Measurements from ENCODE around the gene DNAI4. TPM values are rescaled to one million over a fixed set of nuclear protein-coding genes. Genes with fewer than 3 reads are reported as not detected.

The DNAI4 gene
- total RNA-seq, 6 donors from 2014 or later, result 7.3 to 32.5 (median 10.3) TPM

DNA sequence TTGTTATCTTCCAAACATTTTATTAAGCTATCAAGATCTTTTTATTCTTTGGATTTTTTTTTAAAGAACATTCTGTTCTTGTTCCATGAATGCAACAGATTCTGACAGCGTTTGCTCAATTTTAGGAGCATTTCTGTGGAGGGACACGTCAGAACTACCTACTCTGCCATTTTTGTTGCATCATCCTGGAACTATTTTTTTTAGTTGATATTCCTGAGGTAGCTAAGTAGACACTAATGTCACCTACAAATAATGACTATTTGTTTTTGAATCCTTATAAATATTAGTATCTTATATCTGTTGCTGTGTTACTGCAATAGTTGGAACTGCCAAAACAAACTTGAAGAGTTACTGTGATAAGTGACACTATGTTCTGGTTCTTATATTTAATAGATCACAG lies 57.2 kb downstream of the DNAI4 start:
- H3K4me1 ChIP-seq, result no peaks in the 10 kb centered on the region
- H3K27ac ChIP-seq, result no peak overlapping the region
- H3K4me3 ChIP-seq, result no peak overlapping the region
- H3K27me3 ChIP-seq, result no peaks in the 10 kb centered on the region
- 93 to 97% methylated on average over 2 of the region's 2 CpGs for WGBS, 2 donors
- no peak for ATAC-seq (ENCODE audit: low FRiP score in 2 of 2)
- DNase-seq, result no peak
- no peaks in the 10 kb centered on the region for H3K36me3 ChIP-seq
- no peaks in the 10 kb centered on the region for H3K9me3 ChIP-seq
- TF ChIP-seq POLR2AphosphoS5 (IDR thresholded peaks at IDR 0.05) (no peak), POLR2A (IDR thresholded peaks at IDR 0.05) (no peak), EP300 (IDR thresholded peaks at IDR 0.05) (no peak)
- TF ChIP-seq, protein P1, sequence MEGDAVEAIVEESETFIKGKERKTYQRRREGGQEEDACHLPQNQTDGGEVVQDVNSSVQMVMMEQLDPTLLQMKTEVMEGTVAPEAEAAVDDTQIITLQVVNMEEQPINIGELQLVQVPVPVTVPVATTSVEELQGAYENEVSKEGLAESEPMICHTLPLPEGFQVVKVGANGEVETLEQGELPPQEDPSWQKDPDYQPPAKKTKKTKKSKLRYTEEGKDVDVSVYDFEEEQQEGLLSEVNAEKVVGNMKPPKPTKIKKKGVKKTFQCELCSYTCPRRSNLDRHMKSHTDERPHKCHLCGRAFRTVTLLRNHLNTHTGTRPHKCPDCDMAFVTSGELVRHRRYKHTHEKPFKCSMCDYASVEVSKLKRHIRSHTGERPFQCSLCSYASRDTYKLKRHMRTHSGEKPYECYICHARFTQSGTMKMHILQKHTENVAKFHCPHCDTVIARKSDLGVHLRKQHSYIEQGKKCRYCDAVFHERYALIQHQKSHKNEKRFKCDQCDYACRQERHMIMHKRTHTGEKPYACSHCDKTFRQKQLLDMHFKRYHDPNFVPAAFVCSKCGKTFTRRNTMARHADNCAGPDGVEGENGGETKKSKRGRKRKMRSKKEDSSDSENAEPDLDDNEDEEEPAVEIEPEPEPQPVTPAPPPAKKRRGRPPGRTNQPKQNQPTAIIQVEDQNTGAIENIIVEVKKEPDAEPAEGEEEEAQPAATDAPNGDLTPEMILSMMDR (IDR thresholded peaks at IDR 0.05), result no peak

DNA sequence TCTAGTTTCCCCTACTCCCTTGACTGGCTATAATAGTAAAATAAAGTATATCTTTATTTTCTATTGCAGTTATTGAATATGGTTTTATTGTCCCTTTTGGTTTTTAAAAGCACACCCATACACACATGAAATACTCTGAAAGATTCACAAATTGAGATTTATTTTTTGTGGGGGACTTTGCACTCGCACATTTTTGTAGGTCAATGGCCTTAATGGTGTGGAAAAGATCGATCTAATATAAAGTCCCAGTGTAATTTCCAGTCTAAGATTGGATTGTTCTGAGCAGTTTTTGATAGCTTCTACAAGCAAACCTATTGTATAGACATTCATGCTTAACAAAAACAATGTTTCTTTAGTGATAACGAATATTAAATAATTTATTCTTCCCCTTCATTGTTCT lies 64.1 kb downstream of the DNAI4 start:
- DNase-seq (no peak), ATAC-seq (ENCODE audit: low FRiP score in 2 of 2) (no peak)
- Histone ChIP-seq H3K9me3 (no peaks in the 10 kb centered on the region), H3K36me3 (no peaks in the 10 kb centered on the region), H3K4me1 (no peaks in the 10 kb centered on the region), H3K4me3 (no peak overlapping the region), H3K27ac (no peak overlapping the region), H3K27me3 (no peaks in the 10 kb centered on the region)
- 73 to 77% methylated on average over 3 of the region's 3 CpGs for WGBS, 2 donors
- TF ChIP-seq EP300 (IDR thresholded peaks at IDR 0.05) (no peak), POLR2A (IDR thresholded peaks at IDR 0.05) (no peak), POLR2AphosphoS5 (IDR thresholded peaks at IDR 0.05) (no peak)
- TF ChIP-seq, protein P1 (IDR thresholded peaks at IDR 0.05), result no peak

DNA sequence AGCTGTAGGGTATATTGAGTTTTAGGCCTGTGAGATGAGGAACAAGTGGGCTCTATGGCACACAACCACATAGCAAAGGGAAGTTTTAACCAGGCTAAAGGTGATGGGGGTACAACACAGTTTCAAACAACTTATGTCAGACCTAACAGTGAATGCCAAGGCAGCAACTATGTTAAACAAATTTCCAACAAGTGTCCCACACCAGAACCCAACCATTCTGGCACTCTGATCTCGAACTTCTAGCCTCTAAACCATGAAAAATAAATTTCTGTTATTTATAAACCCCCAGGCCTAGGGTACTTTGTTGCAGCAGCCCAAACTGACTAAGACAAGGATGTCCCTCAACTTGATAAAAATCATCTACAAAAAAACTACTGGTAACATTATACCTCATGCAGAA lies 71.3 kb downstream of the DNAI4 start:
- ATAC-seq (ENCODE audit: low FRiP score in 2 of 2) (no peak), DNase-seq (no peak)
- Histone ChIP-seq H3K27ac (no peak overlapping the region), H3K36me3 (no peaks in the 10 kb centered on the region), H3K4me3 (no peak overlapping the region), H3K4me1 (no peaks in the 10 kb centered on the region), H3K9me3 (no peaks in the 10 kb centered on the region), H3K27me3 (no peaks in the 10 kb centered on the region)
- 69 to 90% methylated on average over 1 of the region's 1 CpG for WGBS, 2 donors
- TF ChIP-seq EP300 (IDR thresholded peaks at IDR 0.05) (no peak), POLR2AphosphoS5 (IDR thresholded peaks at IDR 0.05) (no peak)
- TF ChIP-seq, protein P1 (IDR thresholded peaks at IDR 0.05), result no peak

DNA sequence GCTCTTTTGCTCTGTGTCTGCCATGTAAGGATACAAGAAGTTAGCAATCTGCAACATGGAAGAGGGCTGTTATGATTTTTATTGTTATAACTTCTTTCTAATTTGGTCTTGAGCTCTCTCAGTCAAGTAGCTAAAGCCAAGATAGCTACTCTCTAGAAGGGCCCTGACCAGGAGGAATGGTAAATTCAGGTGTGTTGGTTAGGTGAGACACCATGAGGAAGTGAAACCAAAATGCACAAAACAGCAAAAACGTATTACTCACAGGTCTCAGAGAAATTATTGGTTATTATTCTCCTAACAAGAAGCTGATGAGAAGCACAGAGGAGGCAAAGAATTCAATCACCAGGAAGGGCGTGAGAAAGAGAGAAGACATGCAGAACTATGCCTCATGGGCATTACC lies 71.8 kb downstream of the DNAI4 start:
- WGBS, 2 donors, result 79 to 90% methylated on average over 2 of the region's 2 CpGs
- H3K4me3 ChIP-seq, result no peak overlapping the region
- DNase-seq (no peak), ATAC-seq (ENCODE audit: low FRiP score in 2 of 2) (no peak)
- no peaks in the 10 kb centered on the region for H3K36me3 ChIP-seq
- TF ChIP-seq EP300 (IDR thresholded peaks at IDR 0.05), result no peak
- TF ChIP-seq, protein P1 (IDR thresholded peaks at IDR 0.05), result no peak
- TF ChIP-seq POLR2A (IDR thresholded peaks at IDR 0.05), result no peak
- no peak for TF ChIP-seq POLR2AphosphoS5 (IDR thresholded peaks at IDR 0.05)
- no peaks in the 10 kb centered on the region for H3K27me3 ChIP-seq
- no peak overlapping the region for H3K27ac ChIP-seq
- H3K9me3 ChIP-seq, result no peaks in the 10 kb centered on the region
- no peaks in the 10 kb centered on the region for H3K4me1 ChIP-seq

DNA sequence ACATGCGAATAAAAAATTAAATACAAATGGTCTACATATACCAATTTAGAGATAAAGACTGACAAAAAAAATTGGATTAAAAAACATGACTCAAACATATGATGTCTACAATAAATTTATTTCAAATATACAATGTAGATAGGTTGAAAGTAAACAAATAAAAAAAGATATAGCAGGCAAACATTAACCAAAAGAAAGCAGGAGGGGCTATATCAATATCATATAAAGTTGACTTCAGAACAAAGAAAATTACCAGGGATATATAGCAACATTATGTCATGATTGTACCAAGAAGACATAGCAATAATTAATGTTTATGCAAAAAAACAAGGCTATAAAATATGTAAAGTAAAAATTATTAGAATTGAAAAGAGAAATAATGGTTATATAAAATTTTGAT lies 73.7 kb downstream of the DNAI4 start:
- TF ChIP-seq POLR2AphosphoS5 (IDR thresholded peaks at IDR 0.05) (no peak), EP300 (IDR thresholded peaks at IDR 0.05) (no peak)
- H3K27me3 ChIP-seq, result no peaks in the 10 kb centered on the region
- H3K4me3 ChIP-seq, result no peak overlapping the region
- H3K27ac ChIP-seq, result no peak overlapping the region
- 90 to 96% methylated on average over 1 of the region's 1 CpG for WGBS, 2 donors
- no peak for ATAC-seq (ENCODE audit: low FRiP score in 2 of 2)
- no peaks in the 10 kb centered on the region for H3K36me3 ChIP-seq
- DNase-seq, result no peak
- no peaks in the 10 kb centered on the region for H3K9me3 ChIP-seq
- no peaks in the 10 kb centered on the region for H3K4me1 ChIP-seq

All from upper lobe of left lung (tissue), 6 donors.